HL-60/S4 (cell line): ENCODE data around the gene TEX44.
"Not testable (repeated sequence)": the region's sequence is repeated elsewhere in the genome, so short reads cannot be mapped to it uniquely, and the experiment has no call there.

Experiments used
- in situ Hi-C: fragments of 300-500 bp; cut with MboI; formaldehyde crosslinking; loops from 2 replicates; pipeline ENCODE4 v1.14.3; 2022; ENCODE audit warnings: low sequenced_read_pairs

Gene TEX44

GRCh38 chr2:231592636-231593145 is at the start of gene TEX44:
Gene TEX44, plus strand, starts transcription at chr2:231592864. Its CDS starts 88 bp downstream, at chr2:231592952.
- in situ Hi-C loops, result no loop called here

- in situ Hi-C loops, result no loop called here
Measured at GRCh38 chr2:231545105-231545902, 47.4 kb upstream of the TEX44 start.

GRCh38 chr2:231546014-231546715 is 46.5 kb upstream of the TEX44 start:
- in situ Hi-C loops, result no loop called here

- in situ Hi-C loops, result no loop called here
Measured at GRCh38 chr2:231547315-231548110, 45.2 kb upstream of the TEX44 start.

- in situ Hi-C loops, result no loop called here
Measured at GRCh38 chr2:231548752-231549151, 43.9 kb upstream of the TEX44 start.

GRCh38 chr2:231549446-231550239 is 43.0 kb upstream of the TEX44 start:
- in situ Hi-C loops, result no loop called here

- in situ Hi-C loops, result no loop called here
Measured at GRCh38 chr2:231552752-231553151, 39.9 kb upstream of the TEX44 start.

- in situ Hi-C loops, result no loop called here
Measured at GRCh38 chr2:231554327-231554726, 38.3 kb upstream of the TEX44 start.

- in situ Hi-C loops, result no loop called here
Measured at GRCh38 chr2:231554748-231555545, 37.7 kb upstream of the TEX44 start.

- in situ Hi-C loops, result not testable (repeated sequence)
Measured at GRCh38 chr2:231556496-231556895, 36.2 kb upstream of the TEX44 start.

- in situ Hi-C loops, result no loop called here
Measured at GRCh38 chr2:231556981-231557380, 35.7 kb upstream of the TEX44 start.

- in situ Hi-C loops, result no loop called here
Measured at GRCh38 chr2:231557571-231558217, 35.0 kb upstream of the TEX44 start.

- in situ Hi-C loops, result no loop called here
Measured at GRCh38 chr2:231563378-231563961, 29.2 kb upstream of the TEX44 start.

GRCh38 chr2:231565887-231566594 is 26.6 kb upstream of the TEX44 start:
- in situ Hi-C loops, result no loop called here

- in situ Hi-C loops, result no loop called here
Measured at GRCh38 chr2:231567159-231567558, 25.5 kb upstream of the TEX44 start.

GRCh38 chr2:231568098-231568784 is 24.4 kb upstream of the TEX44 start:
- in situ Hi-C loops, result no loop called here

GRCh38 chr2:231568785-231569435 is 23.8 kb upstream of the TEX44 start:
- in situ Hi-C loops, result no loop called here
